HUES48 (cell line): ENCODE measurements around the gene CD34.

Experiments
- H3K27ac ChIP-seq: one replicate; pipeline ENCODE4 v1.7.0; 2013; ENCODE audit warnings: low read depth, low read length, inconsistent platforms
- H3K27me3 ChIP-seq: 2 replicates; pipeline ENCODE4 v1.6.1; 2013; ENCODE audit warnings: mild to moderate bottlenecking, low read length; ENCODE audit not compliant: control insufficient read depth, insufficient read depth
- H3K36me3 ChIP-seq: 2 replicates; pipeline ENCODE4 v1.6.1; 2013; ENCODE audit warnings: low read length; ENCODE audit not compliant: control insufficient read depth, insufficient read depth
- H3K4me1 ChIP-seq: 2 replicates; pipeline ENCODE4 v1.6.1; 2013; ENCODE audit warnings: mild to moderate bottlenecking, low read length; ENCODE audit not compliant: control insufficient read depth, insufficient read depth
- H3K4me3 ChIP-seq: 2 replicates; pipeline ENCODE4 v1.5.1; 2013; ENCODE audit warnings: mild to moderate bottlenecking, low read depth, low read length
- H3K9ac ChIP-seq: 2 replicates; pipeline ENCODE4 v1.6.1; 2013; ENCODE audit warnings: mild to moderate bottlenecking, low read depth, low read length, moderate library complexity
- H3K9me3 ChIP-seq: 2 replicates; pipeline ENCODE4 v1.6.1; 2013; ENCODE audit warnings: low read length; ENCODE audit not compliant: control insufficient read depth, insufficient read depth

CD34 gene

DNA sequence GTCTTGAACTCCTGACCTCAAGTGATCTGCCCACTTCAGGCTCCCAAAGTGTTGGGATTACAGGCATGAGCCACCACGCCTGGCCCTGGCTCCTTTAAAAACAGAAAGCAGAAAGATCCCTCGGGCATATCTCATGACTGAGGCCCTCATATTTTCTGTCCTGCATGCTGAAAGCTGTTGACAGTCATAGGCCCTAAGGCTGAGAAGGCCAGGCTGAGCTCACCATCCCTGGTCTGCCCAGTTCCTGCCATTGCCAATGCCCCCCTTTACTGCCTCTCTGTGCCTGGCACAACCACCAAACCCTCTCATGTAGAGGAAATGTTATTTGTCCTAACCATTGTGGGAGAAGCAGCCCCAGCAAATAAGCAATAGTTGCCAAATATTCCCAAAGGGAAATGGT lies 12.7 kb downstream of the CD34 start:
- H3K27ac ChIP-seq: no peak overlapping the region
- no peaks in the 10 kb centered on the region; the same call in 1 of the 2 replicates for H3K27me3 ChIP-seq
- H3K4me1 ChIP-seq: no peaks in the 10 kb centered on the region; the same call in 1 of the 2 replicates
- H3K4me3 ChIP-seq: no peak overlapping the region
- no peaks in the 10 kb centered on the region for H3K9me3 ChIP-seq
- no peaks in the 10 kb centered on the region for H3K36me3 ChIP-seq
- H3K9ac ChIP-seq: no peak overlapping the region

DNA sequence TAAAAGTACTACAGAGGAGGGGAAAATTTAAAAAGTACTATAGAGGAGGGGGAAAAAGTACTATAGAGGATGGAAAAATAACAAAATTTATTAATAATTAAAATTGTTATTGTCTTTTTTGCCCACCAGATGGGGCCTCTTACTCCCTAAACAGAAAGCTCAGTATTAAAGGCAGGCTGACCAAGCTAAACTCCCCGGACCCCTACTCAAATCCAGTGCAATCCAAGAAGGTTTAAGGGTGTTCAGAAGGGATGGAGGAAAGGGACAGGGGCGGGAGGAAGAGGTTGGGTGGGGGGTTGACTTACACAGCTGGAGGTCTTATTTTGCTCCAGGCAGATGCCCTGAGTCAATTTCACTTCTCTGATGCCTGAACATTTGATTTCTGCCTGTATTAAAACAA lies 13.7 kb downstream of the CD34 start:
- H3K9ac ChIP-seq: no peak overlapping the region
- no peaks in the 10 kb centered on the region for H3K36me3 ChIP-seq
- no peaks in the 10 kb centered on the region; the same call in 1 of the 2 replicates for H3K27me3 ChIP-seq
- no peaks in the 10 kb centered on the region for H3K9me3 ChIP-seq
- H3K4me1 ChIP-seq: no peaks in the 10 kb centered on the region
- H3K27ac ChIP-seq: no peak overlapping the region
- H3K4me3 ChIP-seq: no peak overlapping the region

DNA sequence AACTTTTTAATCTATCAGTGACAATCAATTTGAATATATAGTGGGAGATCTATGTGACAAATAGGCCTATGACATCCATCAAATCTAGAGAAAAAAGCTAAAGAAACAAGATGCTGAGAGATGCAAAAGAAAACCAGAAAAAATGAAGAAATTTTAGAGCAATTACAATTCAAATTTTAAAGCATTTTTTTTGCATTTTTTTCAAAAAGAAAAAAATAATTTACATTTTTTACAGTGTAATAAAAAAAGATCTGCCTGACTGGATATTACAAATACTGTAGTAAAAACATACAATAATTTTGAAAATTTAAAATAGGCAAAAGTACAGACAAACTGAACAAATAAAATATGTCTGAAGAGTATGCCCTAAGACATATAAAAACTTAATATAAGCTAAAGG lies 14.4 kb downstream of the CD34 start:
- no peaks in the 10 kb centered on the region; the same call in 1 of the 2 replicates for H3K27me3 ChIP-seq

DNA sequence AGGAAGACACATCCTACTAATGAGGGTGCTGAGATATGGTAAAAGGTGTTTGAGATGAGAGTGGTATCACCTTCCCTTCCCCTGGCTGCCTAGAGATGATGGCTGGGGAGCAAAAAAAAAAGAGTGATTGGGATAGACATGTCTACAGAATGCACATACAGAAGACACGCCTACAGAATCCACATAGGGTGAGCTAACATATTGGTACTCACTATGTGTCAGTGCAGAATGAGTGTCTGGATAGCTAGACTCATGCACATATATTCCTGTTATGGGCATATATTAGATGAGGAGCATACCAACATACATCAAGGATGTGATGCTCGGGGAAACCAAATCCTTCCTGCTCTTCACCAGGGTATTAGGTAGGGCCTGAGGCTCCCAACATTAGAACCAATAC lies 16.2 kb downstream of the CD34 start:
- Histone ChIP-seq H3K9me3 (no peaks in the 10 kb centered on the region), H3K27ac (no peak overlapping the region), H3K36me3 (no peaks in the 10 kb centered on the region), H3K9ac (no peak overlapping the region), H3K27me3 (no peaks in the 10 kb centered on the region; the same call in 1 of the 2 replicates), H3K4me1 (no peaks in the 10 kb centered on the region), H3K4me3 (no peak overlapping the region)

More for the DNA sequence above, 14.4 kb downstream of the CD34 start:
- no peaks in the 10 kb centered on the region for H3K4me1 ChIP-seq
- no peak overlapping the region for H3K27ac ChIP-seq
- H3K9me3 ChIP-seq: no peaks in the 10 kb centered on the region
- no peak overlapping the region for H3K4me3 ChIP-seq
- no peak overlapping the region for H3K9ac ChIP-seq
- no peaks in the 10 kb centered on the region for H3K36me3 ChIP-seq

DNA sequence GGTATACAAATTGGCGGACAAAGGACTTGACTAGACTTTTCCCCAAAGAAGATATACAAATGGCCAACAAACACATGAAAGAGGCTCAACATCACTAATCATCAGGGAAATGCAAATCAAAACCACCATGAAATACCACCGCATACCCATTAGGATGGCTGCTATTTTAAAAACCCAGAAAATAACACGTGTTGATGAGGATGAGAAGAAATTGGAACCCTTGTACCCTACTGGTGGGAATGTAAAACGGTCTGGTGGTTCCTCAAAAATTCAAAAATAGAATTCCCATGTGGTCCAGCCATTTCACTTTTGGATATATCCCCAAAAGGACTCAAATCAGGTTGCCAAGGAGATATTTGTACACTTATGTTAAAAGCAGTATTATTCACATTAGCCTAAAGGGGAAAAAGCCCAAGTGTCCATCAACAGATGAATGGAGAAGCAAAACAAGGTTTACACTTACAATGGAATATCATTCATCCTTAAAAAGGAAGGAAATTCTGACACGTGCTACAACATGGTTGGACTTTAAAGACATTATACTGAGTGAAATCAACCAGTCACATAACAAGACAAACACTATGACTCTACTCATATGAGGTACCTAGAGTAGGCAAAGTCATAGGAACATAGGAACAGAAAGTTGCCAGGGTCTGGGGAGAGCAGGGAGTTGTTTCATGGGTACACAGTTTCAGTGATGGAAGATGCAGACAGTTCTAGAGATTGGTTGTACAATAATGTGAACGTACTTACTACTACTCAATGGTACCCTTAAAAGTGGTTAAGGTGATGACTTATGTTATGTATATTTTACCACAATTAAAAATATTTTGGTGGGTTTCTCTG lies 17.0 kb downstream of the CD34 start:
- H3K36me3 ChIP-seq: no peaks in the 10 kb centered on the region
- H3K9me3 ChIP-seq: no peaks in the 10 kb centered on the region
- no peak overlapping the region for H3K4me3 ChIP-seq
- H3K27me3 ChIP-seq: no peaks in the 10 kb centered on the region; the same call in 1 of the 2 replicates
- H3K4me1 ChIP-seq: no peaks in the 10 kb centered on the region
- H3K27ac ChIP-seq: no peak overlapping the region
- no peak overlapping the region for H3K9ac ChIP-seq

DNA sequence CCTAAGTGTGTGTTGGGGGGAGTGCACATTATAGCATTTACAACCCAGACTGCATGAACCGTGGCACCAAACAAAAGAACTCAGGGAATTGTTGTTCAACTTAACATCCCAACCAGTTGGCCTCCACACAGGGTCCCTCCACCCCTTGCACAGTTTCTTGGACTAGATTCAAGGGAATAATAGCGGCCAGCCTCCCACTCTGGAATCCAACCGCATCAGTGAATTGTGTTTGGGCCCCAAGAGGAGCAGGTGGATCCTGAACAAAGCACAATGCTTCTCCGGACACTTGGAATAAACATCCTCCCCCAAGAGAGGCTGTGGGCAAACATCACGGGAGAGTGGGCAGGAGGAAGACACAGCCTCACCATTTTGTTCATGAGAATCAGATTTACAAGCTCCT lies 18.2 kb downstream of the CD34 start:
- no peaks in the 10 kb centered on the region; the same call in 1 of the 2 replicates for H3K27me3 ChIP-seq
- H3K27ac ChIP-seq: no peak overlapping the region
- H3K36me3 ChIP-seq: no peaks in the 10 kb centered on the region
- no peaks in the 10 kb centered on the region for H3K9me3 ChIP-seq
- H3K9ac ChIP-seq: no peak overlapping the region
- H3K4me1 ChIP-seq: no peaks in the 10 kb centered on the region
- no peak overlapping the region for H3K4me3 ChIP-seq

DNA sequence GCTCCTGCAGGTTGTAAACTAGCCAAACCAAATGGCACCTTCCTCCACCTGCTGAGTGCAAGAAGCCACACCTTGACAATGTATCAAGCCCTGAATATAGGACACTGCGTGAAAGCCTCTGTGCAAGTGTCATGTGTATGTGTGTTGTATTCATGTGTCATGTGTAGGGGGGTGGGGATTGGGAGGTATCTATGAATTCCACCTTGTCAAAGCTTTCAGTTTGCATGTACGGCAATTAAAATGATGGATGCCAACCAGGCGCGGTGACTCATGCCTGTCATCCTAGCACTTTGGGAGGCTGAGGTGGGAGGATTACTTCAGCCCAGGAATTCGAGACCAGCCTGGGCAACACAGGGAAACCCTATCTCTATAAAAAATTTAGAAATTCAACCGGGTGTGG lies 19.8 kb downstream of the CD34 start:
- H3K9me3 ChIP-seq: no peaks in the 10 kb centered on the region
- no peaks in the 10 kb centered on the region for H3K4me1 ChIP-seq
- H3K4me3 ChIP-seq: no peak overlapping the region
- no peak overlapping the region for H3K27ac ChIP-seq
- no peaks in the 10 kb centered on the region; the same call in 1 of the 2 replicates for H3K27me3 ChIP-seq
- H3K9ac ChIP-seq: no peak overlapping the region
- H3K36me3 ChIP-seq: no peaks in the 10 kb centered on the region

DNA sequence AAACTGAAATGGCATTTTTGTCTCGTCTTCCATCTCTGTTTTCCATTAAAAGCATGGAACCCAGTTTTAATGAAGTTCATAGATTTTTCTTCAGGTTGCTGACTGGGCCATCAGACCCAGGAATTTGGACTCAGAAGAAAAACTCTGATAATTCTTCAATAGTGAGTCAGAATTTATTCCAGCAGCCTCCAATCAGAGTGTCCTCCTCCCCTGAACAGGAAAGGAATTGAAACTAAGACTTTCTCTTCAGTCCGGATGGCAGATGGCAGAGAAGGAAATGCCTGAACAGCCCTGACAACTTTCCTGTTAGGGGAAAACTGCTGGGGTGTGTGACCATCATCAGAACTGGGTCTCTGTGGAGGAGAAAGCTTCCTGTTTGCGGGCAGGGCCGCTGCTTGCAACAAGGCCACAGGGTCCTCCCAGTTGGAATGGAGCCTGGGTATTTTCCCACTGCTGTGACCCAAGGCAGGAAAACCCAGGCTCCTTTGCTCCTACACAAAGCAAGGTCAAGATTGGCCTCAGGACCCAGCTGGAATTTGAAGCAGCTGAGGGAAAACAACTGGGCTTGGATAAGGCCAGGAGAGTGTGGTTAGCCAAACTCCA lies 20.7 kb downstream of the CD34 start:
- Histone ChIP-seq H3K9me3 (no peaks in the 10 kb centered on the region), H3K36me3 (no peaks in the 10 kb centered on the region), H3K9ac (no peak overlapping the region), H3K27ac (no peak overlapping the region), H3K4me1 (no peaks in the 10 kb centered on the region), H3K27me3 (peaks cover 3% of the 10 kb centered on the region; the same call in 1 of the 2 replicates), H3K4me3 (no peak overlapping the region)

DNA sequence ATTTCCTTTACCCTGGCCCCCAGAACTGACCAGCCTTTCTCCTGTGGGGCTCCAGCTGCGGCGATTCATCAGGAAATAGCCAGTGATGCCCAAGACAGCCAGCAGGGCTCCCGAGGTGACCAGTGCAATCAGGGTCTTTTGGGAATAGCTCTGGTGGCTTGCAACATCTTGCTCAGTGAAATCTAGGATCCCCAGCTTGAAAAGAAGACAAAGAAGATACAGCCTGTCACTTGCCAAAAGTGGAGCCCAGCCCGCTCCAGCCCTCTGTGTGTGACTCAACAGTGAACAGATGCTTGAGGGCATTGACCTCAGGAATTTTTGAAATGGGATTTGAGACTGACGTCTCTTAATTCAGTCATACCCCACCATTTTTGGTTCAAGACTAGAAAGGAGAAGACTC lies 22.3 kb downstream of the CD34 start:
- Histone ChIP-seq H3K4me3 (no peak overlapping the region), H3K27ac (no peak overlapping the region), H3K27me3 (0 out of 2 replicates have a peak, but pooled peaks cover 3% of the 10 kb centered on the region), H3K4me1 (no peaks in the 10 kb centered on the region), H3K9ac (no peak overlapping the region), H3K9me3 (no peaks in the 10 kb centered on the region), H3K36me3 (no peaks in the 10 kb centered on the region)

DNA sequence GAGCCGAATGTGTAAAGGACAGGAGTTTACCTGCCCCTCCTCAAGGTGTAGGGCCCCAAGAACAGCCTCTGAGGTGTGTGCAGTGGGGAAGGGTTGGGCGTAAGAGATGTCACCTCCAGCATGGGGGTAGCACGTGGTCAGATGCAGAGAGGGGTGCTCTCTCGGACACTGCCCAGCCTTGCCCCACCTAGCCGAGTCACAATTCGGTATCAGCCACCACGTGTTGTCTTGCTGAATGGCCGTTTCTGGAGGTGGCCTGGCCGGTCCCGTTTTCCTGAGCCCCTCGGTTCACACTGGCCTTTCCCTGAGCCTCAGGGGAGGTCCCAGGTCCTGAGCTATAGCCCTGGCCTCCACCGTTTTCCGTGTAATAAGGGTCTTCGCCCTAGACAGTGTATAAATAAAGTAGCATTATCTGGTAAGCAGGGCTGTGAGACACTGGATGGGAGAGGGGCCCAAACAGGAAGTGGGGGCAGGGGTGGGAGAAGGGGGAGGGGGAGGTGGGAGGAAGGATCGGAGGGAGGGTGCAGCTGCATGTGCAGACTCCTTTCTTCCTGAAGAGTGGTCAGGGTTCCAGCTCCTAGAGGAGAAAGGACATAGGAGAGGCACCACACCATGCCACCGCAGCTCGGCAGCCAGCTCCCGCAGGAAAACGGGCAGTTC lies 23.3 kb downstream of the CD34 start:
- Histone ChIP-seq H3K27me3 (0 out of 2 replicates have a peak, but pooled peaks cover 3% of the 10 kb centered on the region), H3K4me3 (no peak overlapping the region), H3K27ac (no peak overlapping the region), H3K4me1 (no peaks in the 10 kb centered on the region), H3K9me3 (no peaks in the 10 kb centered on the region), H3K9ac (no peak overlapping the region), H3K36me3 (no peaks in the 10 kb centered on the region)

DNA sequence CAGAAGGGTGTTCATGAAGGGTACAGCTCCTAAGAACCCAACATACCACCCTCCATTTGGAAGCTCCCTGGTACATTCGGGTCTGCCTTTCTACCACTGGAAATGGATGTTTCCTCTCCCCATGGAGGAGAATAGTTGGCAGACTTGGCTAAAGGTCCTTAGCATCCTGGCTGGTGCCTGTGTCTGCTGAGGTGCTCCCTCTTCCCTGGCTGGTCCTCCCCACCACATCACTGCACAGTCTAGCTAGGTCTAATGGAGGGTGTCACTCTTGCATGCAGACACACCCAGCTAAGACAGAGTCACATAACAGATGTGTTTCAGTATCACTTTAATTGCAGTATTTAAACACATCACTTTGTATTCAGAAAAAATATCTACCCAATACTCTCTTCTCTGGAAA lies 24.7 kb downstream of the CD34 start:
- no peak overlapping the region for H3K4me3 ChIP-seq
- no peak overlapping the region for H3K27ac ChIP-seq
- no peaks in the 10 kb centered on the region for H3K4me1 ChIP-seq
- no peak overlapping the region for H3K9ac ChIP-seq
- 0 out of 2 replicates have a peak, but pooled peaks cover 3% of the 10 kb centered on the region for H3K27me3 ChIP-seq
- no peaks in the 10 kb centered on the region for H3K9me3 ChIP-seq
- no peaks in the 10 kb centered on the region for H3K36me3 ChIP-seq
